Breast epithelium (tissue), 4 donors: ENCODE data around the gene BCL11B. TPM values are rescaled to one million over a fixed set of nuclear protein-coding genes. Genes with fewer than 3 reads are reported as not detected.

Experiments used
- DNase-seq, 2 donors: peaks; one replicate each; pipeline ENCODE4 v3.0.0-alpha.2; 2019; ENCODE audit warnings: low spot score in 2 of 2
- H3K27ac ChIP-seq, 2 donors: fragments of 200-600 bp; sonication (generic) in 1 of 2; one replicate each; pipeline ENCODE4 v1.5.1; 2016 to 2019; ENCODE audit warnings: mild to moderate bottlenecking in 1 of 2
- H3K27me3 ChIP-seq, 2 donors: fragments of 200-600 bp; sonication (generic) in 1 of 2; one replicate each; pipeline versions ENCODE4 v1.5.1 to v1.6.0; 2017 to 2019; ENCODE audit warnings: control low read depth in 1 of 2, mild to moderate bottlenecking in 1 of 2
- H3K36me3 ChIP-seq: fragments of 200-600 bp; one replicate; pipeline ENCODE4 v1.5.1; 2019
- H3K4me1 ChIP-seq, 2 donors: fragments of 200-600 bp; sonication (generic); one replicate each; pipeline ENCODE4 v1.5.1; 2016 to 2019; ENCODE audit warnings: control low read depth in 1 of 2
- H3K4me3 ChIP-seq, 3 donors: fragments of 200-600 bp; sonication (generic); 1 replicate in 2 of 3; 2 replicates in 1 of 3; pipeline ENCODE4 v1.5.1; 2016 to 2019; ENCODE audit warnings: mild to moderate bottlenecking in 3 of 3, moderate library complexity in 2 of 3
- H3K9me3 ChIP-seq, 2 donors: fragments of 200-600 bp; sonication (generic) in 1 of 2; one replicate each; pipeline ENCODE4 v1.5.1; 2016 to 2019; ENCODE audit warnings: control low read depth in 1 of 2
- CTCF ChIP-seq, 3 donors: fragments of 450-650 bp; IDR thresholded peaks; one replicate each; pipeline ENCODE4 v1.5.1; 2016 to 2017; ENCODE audit warnings: antibody characterized with exemption in 3 of 3, mild to moderate bottlenecking in 3 of 3, moderate library complexity in 3 of 3
- POLR2A ChIP-seq: fragments of 450-650 bp; IDR thresholded peaks from one replicate; pipeline ENCODE4 v1.6.1; 2016; ENCODE audit warnings: antibody characterized with exemption, mild to moderate bottlenecking, moderate library complexity
- POLR2AphosphoS5 ChIP-seq, 3 donors: sonication (generic); formaldehyde crosslinking; IDR thresholded peaks; one replicate each; pipeline ENCODE4 v1.6.1; 2017; ENCODE audit warnings: antibody characterized with exemption in 3 of 3
- intact Hi-C: fragments of 100-400 bp; cut with DNase I; formaldehyde crosslinking; loops from one replicate; pipeline ENCODE4 v1.15.1; 2023; ENCODE audit warnings: low total_unique reads
- total RNA-seq, 3 donors: library from RNA; depleted of rRNA; stranded (reverse); fragments of >200 nt; gene quantifications; one replicate each; pipeline ENCODE4 v1.1.0, GENCODE V29; 2016

The BCL11B gene
- total RNA-seq, 3 donors from 2014 or later = 0.96 to 3.9 (median 2.6) TPM

DNA sequence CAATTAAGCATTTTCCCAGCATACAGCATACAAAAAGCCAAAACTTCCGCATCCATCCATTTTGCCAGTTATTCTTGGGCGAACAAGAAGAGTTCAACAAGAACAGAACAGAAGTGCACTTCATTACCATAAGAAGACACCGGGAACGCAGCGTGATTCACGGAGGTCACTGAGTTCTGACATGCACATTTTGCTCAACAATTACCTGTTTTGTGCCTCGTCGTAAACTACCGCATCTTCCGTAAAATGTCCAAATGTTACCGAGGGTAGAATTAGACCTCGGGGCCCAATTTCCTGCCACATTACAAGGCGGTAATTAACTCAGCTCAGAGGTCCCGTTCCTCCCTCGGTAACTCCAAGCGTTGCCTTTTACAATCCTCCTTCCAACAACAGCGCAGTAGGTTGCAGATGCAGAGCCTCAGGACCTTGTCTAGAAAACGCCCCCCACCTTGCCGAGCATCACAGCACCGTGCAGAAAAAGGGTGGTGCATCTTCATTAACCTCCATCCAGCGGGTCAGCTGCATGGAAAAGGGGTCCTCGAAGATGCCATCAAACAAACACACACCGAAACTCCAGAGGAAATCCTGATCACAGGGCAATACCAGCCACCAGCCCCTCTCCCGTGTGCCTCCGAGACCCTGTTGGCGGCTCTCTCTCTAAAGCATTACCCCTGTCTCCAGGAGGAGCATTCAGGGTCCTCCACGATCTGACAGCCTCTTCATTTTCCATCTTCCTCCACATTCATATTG lies 125.2 kb downstream of the BCL11B start:
- DNase-seq = peak in 1 of 2 donors; percentile 12
- no peak overlapping the region for H3K4me3 ChIP-seq
- H3K4me1 ChIP-seq = no peaks in the 10 kb centered on the region
- H3K27ac ChIP-seq = no peak overlapping the region
- TF ChIP-seq POLR2A = no peak
- TF ChIP-seq POLR2AphosphoS5 (IDR thresholded peaks at IDR 0.05) = no peak
- TF ChIP-seq CTCF (IDR thresholded peaks at IDR 0.05) = no peak
- H3K9me3 ChIP-seq = no peaks in the 10 kb centered on the region
- H3K36me3 ChIP-seq = no peaks in the 10 kb centered on the region
- intact Hi-C loops = no loop called here
- peaks cover 0 to 5% of the 10 kb centered on the region in 2 donors for H3K27me3 ChIP-seq

DNA sequence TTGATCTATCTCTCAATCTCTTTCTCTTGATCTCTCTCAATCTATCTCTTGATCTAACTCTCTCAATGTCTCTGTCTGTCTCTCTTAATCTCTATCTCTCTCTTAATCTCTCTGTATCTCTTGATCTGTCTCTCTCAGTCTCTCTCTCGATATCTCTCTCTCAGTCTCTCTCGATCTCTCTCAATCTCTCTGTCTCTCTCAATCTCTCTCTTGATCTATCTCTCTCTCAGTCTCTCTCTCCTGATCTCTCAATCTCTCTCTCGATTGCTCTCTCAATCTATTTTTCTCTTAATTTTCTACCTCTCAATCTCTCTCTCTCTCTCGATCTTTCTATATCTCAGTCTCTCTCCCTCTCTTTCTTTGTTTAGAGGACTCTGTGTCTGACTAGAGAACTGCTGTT lies 126.7 kb downstream of the BCL11B start:
- intact Hi-C loops = no loop called here
- Histone ChIP-seq H3K27me3 (peaks cover 0 to 5% of the 10 kb centered on the region in 2 donors), H3K4me1 (no peaks in the 10 kb centered on the region), H3K9me3 (no peaks in the 10 kb centered on the region), H3K36me3 (no peaks in the 10 kb centered on the region), H3K27ac (no peak overlapping the region), H3K4me3 (no peak overlapping the region)
- TF ChIP-seq POLR2A (no peak), CTCF (IDR thresholded peaks at IDR 0.05) (no peak), POLR2AphosphoS5 (IDR thresholded peaks at IDR 0.05) (no peak)
- DNase-seq = no peak

DNA sequence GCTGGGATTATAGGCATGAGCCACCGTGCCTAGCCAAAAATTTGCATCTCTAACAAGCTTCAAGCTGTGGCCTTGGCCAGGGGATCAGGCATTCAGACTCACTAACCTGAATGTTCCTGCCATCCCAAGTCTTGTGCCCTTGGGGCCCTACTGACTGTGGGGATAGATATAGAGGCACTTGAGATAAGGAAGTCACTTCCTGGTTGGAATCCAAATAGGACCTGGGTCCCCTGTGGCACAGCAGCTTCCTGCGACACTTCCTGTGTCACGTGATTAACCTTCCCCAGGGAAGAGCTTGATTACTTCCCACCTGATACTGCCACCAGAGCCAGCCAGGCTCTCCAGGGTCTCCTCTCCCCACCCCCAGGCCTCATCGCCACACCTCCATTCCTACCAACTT lies 128.2 kb downstream of the BCL11B start:
- H3K27me3 ChIP-seq = peaks cover 0 to 4% of the 10 kb centered on the region in 2 donors
- no peak for TF ChIP-seq POLR2AphosphoS5 (IDR thresholded peaks at IDR 0.05)
- TF ChIP-seq POLR2A = no peak
- TF ChIP-seq CTCF (IDR thresholded peaks at IDR 0.05) = no peak
- no peak overlapping the region for H3K4me3 ChIP-seq
- no peaks in the 10 kb centered on the region for H3K4me1 ChIP-seq
- intact Hi-C loops = no loop called here
- H3K27ac ChIP-seq = no peak overlapping the region
- H3K36me3 ChIP-seq = no peaks in the 10 kb centered on the region
- DNase-seq = peak in 1 of 2 donors; percentile 40
- H3K9me3 ChIP-seq = no peaks in the 10 kb centered on the region

- peak in 1 of 2 donors; percentile 44 for DNase-seq
Measured at GRCh38 chr14:99143126-99143525, 128.9 kb downstream of the BCL11B start.

More at GRCh38 chr14:99143126-99143525, 128.9 kb downstream of the BCL11B start:
- Histone ChIP-seq H3K27ac (no peak overlapping the region), H3K4me3 (no peak overlapping the region), H3K36me3 (no peaks in the 10 kb centered on the region), H3K27me3 (no peaks in the 10 kb centered on the region), H3K4me1 (no peaks in the 10 kb centered on the region), H3K9me3 (no peaks in the 10 kb centered on the region)
- TF ChIP-seq CTCF (IDR thresholded peaks at IDR 0.05) = no peak
- no peak for TF ChIP-seq POLR2A
- TF ChIP-seq POLR2AphosphoS5 (IDR thresholded peaks at IDR 0.05) = no peak
- intact Hi-C loops = no loop called here
